Measurements from ENCODE around the gene SYNGR2. TPM values are rescaled to one million over a fixed set of nuclear protein-coding genes. Genes with fewer than 3 reads are reported as not detected.
A peak's percentile ranks its signal among the peaks of the same experiment; 100 is the strongest.

SYNGR2 gene
- total and polyA plus RNA-seq, 2 experiments from 2014 or later, result 107 to 269 TPM

- Histone ChIP-seq H3K9me3 (ENCODE audit: low read depth) (no peaks in the 10 kb centered on the region), H3K36me3 (no peaks in the 10 kb centered on the region), H3K4me1 (ENCODE audit: low read depth) (peaks cover 11% of the 10 kb centered on the region), H3K27me3 (no peaks in the 10 kb centered on the region), H3K4me3 (peak overlapping the region; percentile 16), H3K27ac (no peak overlapping the region)
- no peak for TF ChIP-seq CTCF (IDR thresholded peaks at IDR 0.05; ENCODE audit: low read depth, low read length)
- DNase-seq (ENCODE audit: low read depth in 1 of 2, low spot score in 1 of 2), result no peak
Measured at GRCh38 chr17:78131172-78132083, 37.0 kb upstream of the SYNGR2 start.

- H3K4me1 ChIP-seq (ENCODE audit: low read depth), result peaks cover 4% of the 10 kb centered on the region
- H3K4me3 ChIP-seq, result peak overlapping the region; percentile 16
- H3K27ac ChIP-seq, result no peak overlapping the region
- TF ChIP-seq CTCF (IDR thresholded peaks at IDR 0.05; ENCODE audit: low read depth, low read length), result no peak
- no peaks in the 10 kb centered on the region for H3K36me3 ChIP-seq
- H3K9me3 ChIP-seq (ENCODE audit: low read depth), result no peaks in the 10 kb centered on the region
- H3K27me3 ChIP-seq, result no peaks in the 10 kb centered on the region
- DNase-seq (ENCODE audit: low read depth in 1 of 2, low spot score in 1 of 2), result peak in 1 of 2 donors; percentile 48
Measured at GRCh38 chr17:78132084-78132676, 36.2 kb upstream of the SYNGR2 start.

GRCh38 chr17:78132767-78133178, 35.6 kb upstream of the SYNGR2 start:
- no peak for DNase-seq (ENCODE audit: low read depth in 1 of 2, low spot score in 1 of 2)
- Histone ChIP-seq H3K36me3 (no peaks in the 10 kb centered on the region), H3K9me3 (ENCODE audit: low read depth) (no peaks in the 10 kb centered on the region), H3K4me1 (ENCODE audit: low read depth) (peaks cover 4% of the 10 kb centered on the region), H3K4me3 (no peak overlapping the region), H3K27ac (no peak overlapping the region), H3K27me3 (no peaks in the 10 kb centered on the region)
- TF ChIP-seq CTCF (IDR thresholded peaks at IDR 0.05; ENCODE audit: low read depth, low read length), result no peak

GRCh38 chr17:78133179-78133951, 35.0 kb upstream of the SYNGR2 start:
- no peak for TF ChIP-seq CTCF (IDR thresholded peaks at IDR 0.05; ENCODE audit: low read depth, low read length)
- Histone ChIP-seq H3K27me3 (no peaks in the 10 kb centered on the region), H3K36me3 (no peaks in the 10 kb centered on the region), H3K4me1 (ENCODE audit: low read depth) (peaks cover 4% of the 10 kb centered on the region), H3K4me3 (no peak overlapping the region), H3K9me3 (ENCODE audit: low read depth) (no peaks in the 10 kb centered on the region), H3K27ac (no peak overlapping the region)
- DNase-seq (ENCODE audit: low read depth in 1 of 2, low spot score in 1 of 2), result no peak

Measured in cardiac muscle cell (in vitro differentiated cells and primary cell).